OCI-LY7 (cell line): ENCODE measurements around the gene TXNL4B. TPM values are rescaled to one million over a fixed set of nuclear protein-coding genes. Genes with fewer than 3 reads are reported as not detected.

Experiments used
- Bru-seq: library from RNA; stranded (reverse); fragments of 400-500 nt; gene quantifications from one replicate; lab custom pipeline; 2021; lab: Mats Ljungman, UMichigan
- BruChase-seq, 2 experiments: library from RNA; stranded (reverse); fragments of 400-500 nt; gene quantifications; one replicate each; lab custom pipeline; 2021; lab: Mats Ljungman, UMichigan
- BruUV-seq: library from RNA; stranded (reverse); fragments of 400-500 nt; replicated peaks from 2 replicates; lab custom pipeline; 2021; lab: Mats Ljungman, UMichigan
- CTCF ChIA-PET: fragments of 300-600 bp; sonication (Branson Sonifier 250); formaldehyde crosslinking; loops from one replicate; lab custom pipeline; 2022; ENCODE audit warnings: antibody characterized with exemption; ENCODE audit not compliant: unreplicated experiment; lab: Charles Lee
- POLR2A ChIA-PET: fragments of 300-600 bp; sonication (Branson Sonifier 250); formaldehyde crosslinking; loops from one replicate; lab custom pipeline; 2022; ENCODE audit warnings: antibody characterized with exemption; lab: Charles Lee
- DNase-seq: peaks from one replicate; pipeline ENCODE4 v3.0.0-alpha.2; 2015; ENCODE audit warnings: low spot score
- H2AFZ ChIP-seq: fragments of 200-600 bp; sonication (generic), shearing (Covaris generic); 2 replicates; pipeline ENCODE4 v1.6.1; 2014; ENCODE audit warnings: mild to moderate bottlenecking, antibody characterized with exemption, low read length, moderate library complexity
- H3K27ac ChIP-seq: fragments of 200-600 bp; sonication (generic); 2 replicates; pipeline ENCODE4 v1.5.1; 2014; ENCODE audit warnings: mixed run types, low read depth, mild to moderate bottlenecking, moderate library complexity, low read length, inconsistent platforms; ENCODE audit not compliant: poor library complexity, severe bottlenecking
- H3K36me3 ChIP-seq: fragments of 200-600 bp; sonication (generic); 2 replicates; pipeline ENCODE4 v1.6.1; 2014; ENCODE audit warnings: mild to moderate bottlenecking, antibody characterized with exemption, low read length, moderate library complexity, mixed read lengths; ENCODE audit not compliant: insufficient read depth
- H3K4me1 ChIP-seq: fragments of 200-600 bp; sonication (generic); 2 replicates; pipeline ENCODE4 v1.5.1; 2014; ENCODE audit warnings: mild to moderate bottlenecking, low read length; ENCODE audit not compliant: insufficient read depth, poor library complexity, severe bottlenecking
- H3K4me2 ChIP-seq: fragments of 200-600 bp; sonication (generic); 2 replicates; pipeline ENCODE4 v1.6.1; 2014; ENCODE audit warnings: mild to moderate bottlenecking, low read length
- H3K4me3 ChIP-seq: fragments of 200-600 bp; sonication (generic); 2 replicates; pipeline ENCODE4 v1.5.1; 2014; ENCODE audit warnings: mild to moderate bottlenecking, low read depth, low read length; ENCODE audit not compliant: poor library complexity, severe bottlenecking
- H3K79me2 ChIP-seq: fragments of 200-600 bp; sonication (generic); 2 replicates; pipeline ENCODE4 v1.6.1; 2016; ENCODE audit warnings: low read depth, mild to moderate bottlenecking, low read length, moderate library complexity, mixed read lengths; ENCODE audit not compliant: insufficient read depth
- H3K9me2 ChIP-seq: fragments of 200-600 bp; sonication (generic); 2 replicates; pipeline ENCODE4 v1.6.1; 2016; ENCODE audit warnings: mild to moderate bottlenecking, low read length, mixed read lengths; ENCODE audit not compliant: insufficient read depth
- H3K9me3 ChIP-seq: fragments of 200-600 bp; sonication (generic); 2 replicates; pipeline ENCODE4 v1.6.1; 2014; ENCODE audit warnings: mild to moderate bottlenecking, mixed run types, low read length, mixed read lengths
- H4K20me1 ChIP-seq: fragments of 200-600 bp; sonication (generic); 2 replicates; pipeline ENCODE4 v1.6.1; 2014; ENCODE audit warnings: mild to moderate bottlenecking, antibody characterized with exemption, low read length, moderate library complexity, mixed read lengths; ENCODE audit not compliant: insufficient read depth
- CTCF ChIP-seq: fragments of 200-600 bp; sonication (generic); conservative IDR thresholded peaks from 2 replicates; pipeline ENCODE4 v1.5.1; 2014; ENCODE audit warnings: mild to moderate bottlenecking, antibody characterized with exemption, low read length, moderate library complexity, mixed read lengths
- EZH2phosphoT487 ChIP-seq: fragments of 200-600 bp; sonication (generic); IDR thresholded peaks from 2 replicates; pipeline ENCODE4 v1.6.1; 2018; ENCODE audit warnings: low read depth, borderline replicate concordance, mild to moderate bottlenecking, mixed run types, antibody characterized with exemption, low read length, moderate library complexity, mixed read lengths
- intact Hi-C: fragments of 100-400 bp; cut with micrococcal nuclease; formaldehyde crosslinking; loops from one replicate; pipeline ENCODE4 v1.10.0; 2022; ENCODE audit not compliant: unreplicated experiment
- long read RNA-seq: library from polyadenylated mRNA; stranded (forward); transcript quantifications from one replicate; pipeline ENCODE4 v2.0.0, GENCODE V29; 2022
- total RNA-seq, 2 experiments: library from RNA; depleted of rRNA in 1 of 2; stranded (reverse); fragments of >200 nt in 1 of 2; shearing (Covaris generic) in 1 of 2; gene quantifications; 2 replicates each; pipeline ENCODE4 v1.2.3, GENCODE V29; 2014 to 2022

Gene TXNL4B
- total RNA-seq (2014; rRNA removed; shearing (Covaris generic)) (7.9 and 9.5 TPM in 2 replicates), total RNA-seq (2022) (14.5 and 16.4 TPM in 2 replicates), Bru-seq, nascent RNA (percentile 68 among the genes with signal in this experiment), BruChase-seq, experiment 1, labeled RNA remaining after a 6-hour chase (percentile 66 among the genes with signal in this experiment), BruChase-seq, experiment 2, labeled RNA remaining after a 2-hour chase (percentile 85 among the genes with signal in this experiment)
- long read RNA-seq, transcript TXNL4B-201 (4 exons, 2,556 nt) = major isoform, 39 of 49 reads
- long read RNA-seq, partial matches to known transcripts = 0 of 49 reads
- long read RNA-seq, other reads (novel, unspliced or antisense) = 8 of 49 reads

GRCh38 chr16:72093448-72094265 is at the start of gene TXNL4B, which contains the start of gene DHX38:
TXNL4B (minus strand) TSS chr16:72093620; CDS start chr16:72090749, 2,871 bp downstream.
DHX38 (plus strand) TSS chr16:72093847; CDS start chr16:72096158, 2,311 bp downstream.
- H3K9me3 ChIP-seq = no peaks in the 10 kb centered on the region
- H4K20me1 ChIP-seq = peaks cover 5% of the 10 kb centered on the region; the same call in 1 of the 2 replicates
- peaks cover 44% of the 10 kb centered on the region for H3K36me3 ChIP-seq
- BruUV-seq = no TSS peak
- peak within 1 kb of the TSS; percentile 64 for H3K27ac ChIP-seq
- intact Hi-C loops = loop anchor here (1.0 to 10.0 kb wide), 6 partner anchors 85 to 529 kb away; partner anchors contain the start of genes ATXN1L, DHODH, PHLPP2 and ZNF821
- DNase-seq = peak; percentile 98
- peak within 1 kb of the TSS; percentile 74 for H2AFZ ChIP-seq
- no peaks in the 10 kb centered on the region for H3K9me2 ChIP-seq
- H3K4me1 ChIP-seq = peaks cover 29% of the 10 kb centered on the region
- no peak for TF ChIP-seq EZH2phosphoT487
- no peak for TF ChIP-seq CTCF
- H3K4me3 ChIP-seq = peak within 1 kb of the TSS; percentile 96
- ChIA-PET CTCF (no interaction called here), POLR2A (interaction anchor here (0.5 to 1.6 kb wide), 4 partner anchors 10 to 135 kb away, joined by 3 to 5 read pairs (median 4); no protein-coding TSS in a partner anchor)
- peak within 1 kb of the TSS; percentile 84 for H3K4me2 ChIP-seq
- peaks cover 49% of the 10 kb centered on the region for H3K79me2 ChIP-seq

GRCh38 chr16:72142476-72142875 is 49.1 kb upstream of the TXNL4B start:
- H3K4me2 ChIP-seq = no peak overlapping the region
- no peak overlapping the region for H2AFZ ChIP-seq
- H3K4me3 ChIP-seq = no peak overlapping the region
- DNase-seq = no peak
- H3K4me1 ChIP-seq = no peaks in the 10 kb centered on the region
- POLR2A ChIA-PET = no interaction called here
- no peak overlapping the region for H3K27ac ChIP-seq
- BruUV-seq = no TSS peak
- CTCF ChIA-PET = no interaction called here
- no peaks in the 10 kb centered on the region for H4K20me1 ChIP-seq
- H3K9me3 ChIP-seq = no peaks in the 10 kb centered on the region
- TF ChIP-seq EZH2phosphoT487 (no peak), CTCF (no peak)
- H3K9me2 ChIP-seq = no peaks in the 10 kb centered on the region
- no peaks in the 10 kb centered on the region for H3K79me2 ChIP-seq
- no peaks in the 10 kb centered on the region for H3K36me3 ChIP-seq
- intact Hi-C loops = no loop called here
